K562 (cell line): ENCODE measurements around the gene PIEZO2. TPM values are rescaled to one million over a fixed set of nuclear protein-coding genes. Genes with fewer than 3 reads are reported as not detected.

Experiments used
- ATAC-seq: fragments of 200-7000 bp; cut with Tn5 transposase; 3 replicates; pipeline ENCODE4 v1.9.1; 2020; ENCODE audit warnings: moderate library complexity
- BruUV-seq: library from RNA; stranded (reverse); fragments of 400-500 nt; replicated peaks from 2 replicates; lab custom pipeline; 2021; lab: Mats Ljungman, UMichigan
- CTCF ChIA-PET: fragments of 300-600 bp; formaldehyde crosslinking; extraction: SDS; loops from one replicate; lab custom pipeline; 2021; ENCODE audit warnings: low intra/inter-chr PET ratio; lab: Yijun Ruan, JAX
- POLR2A ChIA-PET: fragments of 300-600, 350-650 bp; sonication (Branson Sonifier 250); formaldehyde crosslinking; extraction: SDS; loops from one replicate; lab custom pipeline; 2021; ENCODE audit warnings: antibody characterized with exemption, inconsistent platforms; lab: Yijun Ruan, JAX
- DNase-seq, 4 experiments: peaks; one replicate each; pipeline versions ENCODE4 v3.0.0 to v3.0.0-alpha.2; 2011 to 2018; ENCODE audit warnings: low spot score in 3 of 4, mixed read lengths in 3 of 4; ENCODE audit errors: extremely low read depth in 1 of 4
- FAIRE-seq: peaks from 2 replicates; lab custom pipeline; 2011; peaks lifted over from hg19 to GRCh38; lab: Jason Lieb, UNC
- H2AFZ ChIP-seq: 2 replicates; pipeline ENCODE4 v1.6.0; 2011; ENCODE audit warnings: low read depth, low read length, control low read depth, inconsistent platforms
- H3K27ac ChIP-seq: fragments of 200-600 bp; 3 replicates; pipeline ENCODE4 v1.8.0; 2011; ENCODE audit warnings: low read depth, mild to moderate bottlenecking, control low read depth, inconsistent platforms, low read length, moderate library complexity, mixed read lengths; ENCODE audit errors: extremely low read depth
- H3K27me3 ChIP-seq, 2 experiments: fragments of 300-600 bp in 1 of 2; 2 replicates in 1 of 2; 3 replicates in 1 of 2; pipeline versions ENCODE4 v1.6.0 to v1.8.0; 2011; ENCODE audit warnings: inconsistent platforms in 2 of 2, low read length in 2 of 2, mild to moderate bottlenecking in 1 of 2, mixed read lengths in 1 of 2, moderate library complexity in 1 of 2; ENCODE audit not compliant: control insufficient read depth in 2 of 2, insufficient read depth in 2 of 2
- H3K36me3 ChIP-seq: fragments of 300-600 bp; 3 replicates; pipeline ENCODE4 v1.8.0; 2011; ENCODE audit warnings: mild to moderate bottlenecking, low read length, inconsistent platforms; ENCODE audit not compliant: control insufficient read depth, insufficient read depth
- H3K4me1 ChIP-seq, 2 experiments: fragments of 200-600 bp in 1 of 2; replicated peaks in 1 of 2; 2 replicates in 1 of 2; 3 replicates in 1 of 2; pipeline versions ENCODE4 v1.5.1 to v1.8.0; 2011; ENCODE audit warnings: inconsistent platforms in 2 of 2, low read length in 2 of 2, mild to moderate bottlenecking in 1 of 2, mixed read lengths in 1 of 2, moderate library complexity in 1 of 2; ENCODE audit not compliant: control insufficient read depth in 2 of 2, insufficient read depth in 2 of 2
- H3K4me2 ChIP-seq: 2 replicates; pipeline ENCODE4 v1.6.1; 2011; ENCODE audit warnings: low read length, control low read depth, inconsistent platforms, mixed read lengths; ENCODE audit not compliant: insufficient read depth
- H3K4me3 ChIP-seq: fragments of 200-600 bp; sonication (generic), shearing (Covaris generic); 2 replicates; pipeline ENCODE4 v1.5.1; 2016; ENCODE audit warnings: control low read depth, inconsistent platforms
- H3K79me2 ChIP-seq: fragments of 200-600 bp; 3 replicates; pipeline ENCODE4 v1.8.0; 2011; ENCODE audit warnings: low read length, inconsistent platforms; ENCODE audit not compliant: control insufficient read depth, insufficient read depth
- H3K9ac ChIP-seq, 2 experiments: 2 replicates each; pipeline versions ENCODE4 v1.6.0 to v1.6.1; 2011; ENCODE audit warnings: low read depth in 2 of 2, low read length in 2 of 2, control low read depth in 1 of 2, inconsistent platforms in 1 of 2, mild to moderate bottlenecking in 1 of 2, mixed read lengths in 1 of 2; ENCODE audit not compliant: insufficient read depth in 1 of 2
- H3K9me1 ChIP-seq: one replicate; pipeline ENCODE4 v1.6.0; 2011; ENCODE audit warnings: inconsistent platforms, mild to moderate bottlenecking, low read length, moderate library complexity; ENCODE audit not compliant: control insufficient read depth, insufficient read depth
- H3K9me3 ChIP-seq: replicated peaks from 2 replicates; pipeline ENCODE4 v1.5.1; 2011; ENCODE audit warnings: low read depth, low read length, inconsistent platforms; ENCODE audit not compliant: control insufficient read depth, insufficient read depth
- H4K20me1 ChIP-seq: replicated peaks from 2 replicates; pipeline ENCODE4 v1.6.1; 2011; ENCODE audit warnings: low read length, inconsistent platforms, mixed read lengths; ENCODE audit not compliant: control insufficient read depth, insufficient read depth
- DMBX1 ChIP-seq: fragments of 250-450 bp; sonication (Bioruptor Pico); IDR thresholded peaks from 2 replicates; pipeline ENCODE4 v1.8.0; 2022; ENCODE audit warnings: inconsistent platforms, mild to moderate bottlenecking, moderate library complexity, borderline replicate concordance
- HMG20A ChIP-seq: fragments of 450-650 bp; formaldehyde crosslinking; conservative IDR thresholded peaks from 2 replicates; pipeline ENCODE4 v1.4.0; 2020; ENCODE audit warnings: mild to moderate bottlenecking, mixed read lengths
- MTF1 ChIP-seq: fragments of 250-450 bp; sonication (Bioruptor Pico); IDR thresholded peaks from 2 replicates; pipeline ENCODE4 v1.9.0; 2021; ENCODE audit warnings: moderate library complexity, mild to moderate bottlenecking, inconsistent platforms, borderline replicate concordance
- POLR2AphosphoS5 ChIP-seq: IDR thresholded peaks from 2 replicates; pipeline ENCODE4 v1.6.1; 2011; ENCODE audit warnings: mild to moderate bottlenecking, low read depth, low read length, moderate library complexity; ENCODE audit not compliant: control insufficient read depth, insufficient read depth
- SRSF1 ChIP-seq: fragments of 200-400 bp; formaldehyde crosslinking; IDR thresholded peaks from 2 replicates; pipeline ENCODE4 v1.6.1; 2017; ENCODE audit warnings: mild to moderate bottlenecking, low read depth, low read length, moderate library complexity
- STAT5A ChIP-seq: IDR thresholded peaks from 2 replicates; pipeline ENCODE4 v1.6.1; 2012; ENCODE audit warnings: low read length, inconsistent platforms, borderline replicate concordance
- ZBTB7A ChIP-seq: IDR thresholded peaks from 2 replicates; pipeline ENCODE4 v1.6.1; 2011; ENCODE audit warnings: low read depth, mild to moderate bottlenecking, low read length, moderate library complexity, borderline replicate concordance; ENCODE audit not compliant: control insufficient read depth
- ZNF197 ChIP-seq: fragments of 200-800 bp; sonication (Bioruptor generic); IDR thresholded peaks from 2 replicates; pipeline ENCODE4 v1.6.1; 2016; ENCODE audit warnings: low read depth, missing genetic modification characterization, missing compliant biosample characterization
- ZNF408 ChIP-seq: fragments of 250-450 bp; sonication (Bioruptor Pico); IDR thresholded peaks from 2 replicates; pipeline ENCODE4 v1.4.0; 2020; ENCODE audit warnings: low read depth, mild to moderate bottlenecking, moderate library complexity
- ZNF551 ChIP-seq: fragments of 250-450 bp; sonication (Bioruptor Pico); IDR thresholded peaks from 2 replicates; pipeline ENCODE4 v1.5.0; 2021; ENCODE audit warnings: mild to moderate bottlenecking, moderate library complexity
- ZNF76 ChIP-seq: fragments of 250-450 bp; sonication (Bioruptor Pico); IDR thresholded peaks from 2 replicates; pipeline ENCODE4 v1.4.0; 2020; ENCODE audit warnings: mild to moderate bottlenecking, moderate library complexity, borderline replicate concordance
- WGBS: fragments of 100-300 bp; shearing (Covaris generic); methylation state at CpG from one replicate; pipeline ENCODE4 v1.1.6; 2016; ENCODE audit warnings: low coverage, mixed read lengths; ENCODE audit not compliant: insufficient coverage; ENCODE audit errors: missing lambda C conversion rate; 5-methylcytosine and 5-hydroxymethylcytosine counted together
- in situ Hi-C: fragments of 300-500 bp; cut with MboI; formaldehyde crosslinking; loops from 4 replicates; pipeline ENCODE4 v1.15.0; 2018; ENCODE audit warnings: inconsistent platforms, mixed read lengths
- intact Hi-C: fragments of 100-400 bp; cut with micrococcal nuclease; formaldehyde crosslinking; loops from 2 replicates; pipeline ENCODE4 v1.14.2; 2022
- polyA plus RNA-seq, 8 experiments: library from polyadenylated mRNA; depleted of rRNA in 4 of 8; stranded (reverse) in 5 of 8; unstranded in 3 of 8; fragments of >200 nt; fragmentation: Nextera tagmentation in 2 of 8; fragmentation: Illumina TruSeq in 1 of 8; extraction: Ambion mirVana in 2 of 8; extraction: Trizol in 1 of 8; gene quantifications; 2 replicates each; pipeline versions ENCODE4 v1.2.1 to v1.2.3, GENCODE V29; 2011 to 2014; ENCODE audit warnings: inconsistent platforms in 1 of 8, missing spikeins in 1 of 8
- total RNA-seq, 7 experiments: library from RNA; depleted of rRNA in 6 of 7; stranded (reverse); fragments of >200 nt in 6 of 7; fragmentation: Illumina TruSeq in 2 of 7; extraction: Trizol in 2 of 7; gene quantifications; 2 replicates each; pipeline versions ENCODE4 v1.2.1 to v1.2.3, GENCODE V29; 2011 to 2021; ENCODE audit warnings: low replicate concordance in 1 of 7
- TF ChIP-seq, protein P1 (sequence below), 2 experiments: fragments of 200-800 bp in 1 of 2; sonication (Bioruptor generic) in 1 of 2; sonication (generic) in 1 of 2; formaldehyde crosslinking in 1 of 2; IDR thresholded peaks in 1 of 2; conservative IDR thresholded peaks in 1 of 2; 2 replicates each; pipeline versions ENCODE4 v1.5.0 to v1.6.1; 2016 to 2020; ENCODE audit warnings: missing compliant biosample characterization in 1 of 2, missing genetic modification characterization in 1 of 2, missing genetic modification reagents in 1 of 2
- TF ChIP-seq, protein P2 (sequence below): IDR thresholded peaks from 2 replicates; pipeline ENCODE4 v1.6.1; 2011; ENCODE audit not compliant: insufficient read length; ENCODE audit errors: extremely low read depth

Gene PIEZO2
- total and polyA plus RNA-seq, 9 of the 15 experiments (the other 6 are each of a cell fraction or from before 2014, with no cell fraction given): 0.54 to 4.1 (median 2.0) TPM

DNA sequence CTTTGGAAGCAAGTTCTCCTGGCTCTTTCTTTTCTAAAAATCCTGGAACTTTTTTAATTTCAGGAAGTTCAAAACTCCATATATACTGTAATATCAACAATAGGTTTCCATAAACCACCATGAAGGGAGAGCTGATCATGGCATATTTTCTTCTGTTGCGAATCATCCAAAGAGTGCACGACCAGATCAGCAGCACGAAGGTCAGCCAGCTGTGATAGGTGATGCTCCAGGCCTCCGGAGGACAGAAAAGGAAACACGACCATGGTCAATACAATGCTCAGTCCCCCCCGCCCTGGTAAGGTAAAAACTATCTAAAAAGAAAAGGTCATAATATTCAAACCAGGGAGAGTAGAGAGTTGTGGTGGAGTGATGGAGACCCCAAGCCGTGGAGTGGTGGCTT is 354.6 kb downstream of the PIEZO2 start (continued):
- TF ChIP-seq, protein P1, sequence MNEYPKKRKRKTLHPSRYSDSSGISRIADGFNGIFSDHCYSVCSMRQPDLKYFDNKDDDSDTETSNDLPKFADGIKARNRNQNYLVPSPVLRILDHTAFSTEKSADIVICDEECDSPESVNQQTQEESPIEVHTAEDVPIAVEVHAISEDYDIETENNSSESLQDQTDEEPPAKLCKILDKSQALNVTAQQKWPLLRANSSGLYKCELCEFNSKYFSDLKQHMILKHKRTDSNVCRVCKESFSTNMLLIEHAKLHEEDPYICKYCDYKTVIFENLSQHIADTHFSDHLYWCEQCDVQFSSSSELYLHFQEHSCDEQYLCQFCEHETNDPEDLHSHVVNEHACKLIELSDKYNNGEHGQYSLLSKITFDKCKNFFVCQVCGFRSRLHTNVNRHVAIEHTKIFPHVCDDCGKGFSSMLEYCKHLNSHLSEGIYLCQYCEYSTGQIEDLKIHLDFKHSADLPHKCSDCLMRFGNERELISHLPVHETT (CRISPR knock-in tag; conservative IDR thresholded peaks at IDR 0.05 in 1 of 2, IDR thresholded peaks at IDR 0.05 in 1 of 2): no peak
- no peak for TF ChIP-seq STAT5A
- TF ChIP-seq SRSF1: no peak
- TF ChIP-seq ZNF197 (CRISPR knock-in tag): no peak
- TF ChIP-seq ZBTB7A: no peak

DNA sequence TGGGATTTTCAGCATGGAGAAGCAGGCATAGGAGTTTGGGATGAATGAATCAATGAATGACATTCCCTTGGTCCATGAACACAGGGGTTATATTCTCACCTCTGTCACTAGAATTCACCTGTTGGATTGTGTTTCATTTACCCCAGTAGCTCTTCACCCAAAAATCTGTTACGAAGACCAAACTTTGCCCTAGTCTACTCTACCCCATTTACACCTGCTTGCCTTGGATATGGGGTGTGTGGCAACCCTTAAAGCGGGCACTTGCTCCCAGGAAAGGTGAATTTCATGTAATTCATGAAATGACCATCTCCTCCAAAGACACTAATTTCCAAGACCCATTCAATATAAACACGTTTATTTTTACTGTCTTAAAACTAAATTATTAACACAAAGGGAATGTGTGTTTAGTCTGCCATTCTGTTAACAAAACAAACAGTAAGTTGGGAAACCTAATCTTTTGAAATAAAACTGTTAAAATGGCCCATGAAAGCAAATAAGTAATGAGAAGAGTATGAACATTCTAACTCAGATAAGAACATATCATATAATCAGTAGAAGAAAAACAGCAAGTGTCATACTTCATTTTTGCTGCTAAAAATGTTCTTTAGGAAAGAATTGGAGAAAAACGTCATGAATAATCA is 355.5 kb downstream of the PIEZO2 start:
- no peak overlapping the region for H2AFZ ChIP-seq
- 3% methylated on average over 4 of the region's 4 CpGs for WGBS
- H3K9me1 ChIP-seq: no peaks in the 10 kb centered on the region
- no peak overlapping the region for H3K27ac ChIP-seq
- no peak overlapping the region for H3K4me3 ChIP-seq
- ATAC-seq: no peak
- TF ChIP-seq DMBX1 (no peak), ZNF551 (CRISPR knock-in tag) (no peak), ZNF76 (CRISPR knock-in tag) (no peak), HMG20A (CRISPR knock-in tag) (no peak), MTF1 (CRISPR knock-in tag) (no peak), ZNF408 (no peak), POLR2AphosphoS5 (no peak)
- TF ChIP-seq, protein P2, sequence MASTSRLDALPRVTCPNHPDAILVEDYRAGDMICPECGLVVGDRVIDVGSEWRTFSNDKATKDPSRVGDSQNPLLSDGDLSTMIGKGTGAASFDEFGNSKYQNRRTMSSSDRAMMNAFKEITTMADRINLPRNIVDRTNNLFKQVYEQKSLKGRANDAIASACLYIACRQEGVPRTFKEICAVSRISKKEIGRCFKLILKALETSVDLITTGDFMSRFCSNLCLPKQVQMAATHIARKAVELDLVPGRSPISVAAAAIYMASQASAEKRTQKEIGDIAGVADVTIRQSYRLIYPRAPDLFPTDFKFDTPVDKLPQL: no peak
- TF ChIP-seq, all 486 proteins: peak for 0
- BruUV-seq: no TSS peak
- intact Hi-C loops (no loop called here), in situ Hi-C loops (no loop called here)
- H3K27me3 ChIP-seq: no peaks in the 10 kb centered on the region; a peak in 1 of 5 replicates
- no peak overlapping the region for H3K9ac ChIP-seq
- H3K79me2 ChIP-seq: no peaks in the 10 kb centered on the region
- CTCF ChIA-PET: no interaction called here
- no peaks in the 10 kb centered on the region; a peak in 1 of 5 replicates for H3K4me1 ChIP-seq
- POLR2A ChIA-PET: no interaction called here
- no peak for FAIRE-seq
- H4K20me1 ChIP-seq: no peaks in the 10 kb centered on the region
- H3K36me3 ChIP-seq: no peaks in the 10 kb centered on the region
- DNase-seq: no peak
- no peaks in the 10 kb centered on the region for H3K9me3 ChIP-seq
- H3K4me2 ChIP-seq: no peak overlapping the region
